GM21528 (cell line): ENCODE data around the gene LCA5L.
"Not testable (repeated sequence)": the region's sequence is repeated elsewhere in the genome, so short reads cannot be mapped to it uniquely, and the experiment has no call there.

Source experiments
- ATAC-seq: cut with Tn5 transposase; IDR thresholded peaks from one replicate; pipeline ENCODE4 v1.9.1; 2021; ENCODE audit warnings: mild to moderate bottlenecking, moderate library complexity; ENCODE audit not compliant: unreplicated experiment, low FRiP score

LCA5L gene

DNA sequence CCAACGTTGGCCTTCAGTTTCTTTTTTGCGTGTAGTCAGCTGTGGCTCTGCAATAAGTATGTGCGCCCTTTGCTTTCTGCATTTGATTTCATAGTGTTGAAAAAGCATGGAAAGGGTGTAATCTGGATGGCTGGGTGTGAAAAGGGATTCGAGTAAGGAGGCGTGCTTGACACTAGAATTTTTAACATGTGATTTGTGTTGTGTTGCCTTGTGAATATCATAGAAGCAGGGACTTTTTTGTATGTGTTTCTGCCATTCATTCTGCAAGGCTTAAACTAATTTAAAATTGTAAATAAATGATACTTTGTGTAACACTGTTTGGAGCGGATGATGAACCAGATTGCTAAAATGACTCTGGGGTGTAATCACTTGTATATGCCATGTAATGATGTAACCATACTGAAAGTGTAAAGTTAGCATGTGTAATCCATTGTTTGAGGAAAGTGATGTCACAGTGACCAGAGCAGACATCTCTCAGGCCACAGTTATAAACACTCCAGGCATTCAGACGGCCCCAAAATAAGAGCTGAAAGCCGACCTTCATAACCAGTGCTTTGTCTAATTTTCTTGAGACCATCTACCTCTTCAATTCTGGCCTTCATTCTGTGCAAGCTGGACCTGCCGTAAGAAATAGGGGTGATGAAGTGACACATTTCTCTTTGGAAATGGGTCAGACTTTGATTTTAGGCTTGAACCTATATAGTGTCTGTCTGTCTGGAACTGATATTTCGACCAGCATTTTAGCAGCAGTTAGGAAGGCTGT, 6.8 kb upstream of the LCA5L start:
- ATAC-seq: no peak

DNA sequence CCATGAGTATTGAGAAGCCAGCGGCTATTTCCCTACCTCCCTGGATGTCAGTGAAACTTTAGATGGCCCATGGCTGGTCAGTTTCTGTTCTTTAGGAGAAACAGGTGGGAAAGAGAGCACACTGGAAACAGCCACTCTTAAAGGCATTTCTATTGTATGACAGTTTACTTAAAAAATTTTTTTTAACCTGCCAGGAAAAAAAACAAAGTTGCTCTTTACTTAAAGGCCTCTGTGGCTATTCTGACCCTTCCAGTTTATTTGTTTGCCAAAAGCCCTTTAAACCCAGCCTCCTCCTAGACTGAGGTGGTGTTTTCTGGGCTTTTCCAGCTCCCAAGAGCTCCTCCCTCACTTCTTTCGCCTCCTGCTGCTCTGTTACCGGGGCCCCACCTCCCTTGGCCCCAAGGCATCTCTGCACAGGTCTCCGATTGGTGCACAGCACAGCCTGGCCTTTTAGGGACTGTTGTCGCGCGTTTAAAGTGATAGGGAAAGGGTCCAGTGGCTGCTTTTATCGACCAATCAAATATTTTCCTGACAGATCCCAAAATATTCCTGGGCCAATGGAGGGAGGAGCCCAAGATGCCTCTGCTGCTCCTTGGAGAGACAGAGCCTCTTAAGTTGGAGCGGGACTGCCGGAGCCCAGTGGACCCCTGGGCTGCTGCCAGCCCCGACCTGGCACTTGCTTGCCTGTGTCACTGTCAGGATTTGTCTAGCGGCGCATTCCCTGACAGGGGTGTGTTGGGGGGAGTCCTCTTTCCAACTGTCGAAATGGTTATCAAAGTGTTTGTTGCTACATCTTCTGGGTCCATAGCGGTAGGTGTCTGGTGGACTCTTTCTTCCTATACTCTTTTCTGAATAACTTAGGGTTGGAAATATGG, 6.0 kb upstream of the LCA5L start, which contains the start of gene SH3BGR:
Gene SH3BGR (plus strand): TSS at position 639 of the 875 bp plus-strand sequence. CDS start 127 bp downstream, at position 766.
- no peak for ATAC-seq

DNA sequence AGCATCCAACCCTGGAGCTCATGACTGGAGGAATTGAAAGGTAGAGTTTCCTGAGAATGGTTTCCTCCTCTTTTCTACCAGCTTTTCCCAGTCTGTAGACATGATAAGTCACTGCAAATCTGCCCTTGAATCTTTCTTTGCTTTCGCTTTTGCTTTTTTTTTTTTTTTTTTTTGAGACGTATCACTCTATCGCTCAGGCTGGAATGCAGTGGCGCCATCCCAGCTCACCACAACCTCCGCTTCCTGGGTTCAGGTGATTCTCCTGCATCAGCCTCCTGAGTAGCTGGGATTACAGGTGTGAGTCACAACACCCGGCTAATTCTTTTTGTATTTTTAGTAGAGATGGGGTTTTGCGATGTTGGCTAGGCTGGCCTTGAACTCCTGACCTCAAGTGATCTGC, 1.7 kb upstream of the LCA5L start:
- ATAC-seq: no peak

DNA sequence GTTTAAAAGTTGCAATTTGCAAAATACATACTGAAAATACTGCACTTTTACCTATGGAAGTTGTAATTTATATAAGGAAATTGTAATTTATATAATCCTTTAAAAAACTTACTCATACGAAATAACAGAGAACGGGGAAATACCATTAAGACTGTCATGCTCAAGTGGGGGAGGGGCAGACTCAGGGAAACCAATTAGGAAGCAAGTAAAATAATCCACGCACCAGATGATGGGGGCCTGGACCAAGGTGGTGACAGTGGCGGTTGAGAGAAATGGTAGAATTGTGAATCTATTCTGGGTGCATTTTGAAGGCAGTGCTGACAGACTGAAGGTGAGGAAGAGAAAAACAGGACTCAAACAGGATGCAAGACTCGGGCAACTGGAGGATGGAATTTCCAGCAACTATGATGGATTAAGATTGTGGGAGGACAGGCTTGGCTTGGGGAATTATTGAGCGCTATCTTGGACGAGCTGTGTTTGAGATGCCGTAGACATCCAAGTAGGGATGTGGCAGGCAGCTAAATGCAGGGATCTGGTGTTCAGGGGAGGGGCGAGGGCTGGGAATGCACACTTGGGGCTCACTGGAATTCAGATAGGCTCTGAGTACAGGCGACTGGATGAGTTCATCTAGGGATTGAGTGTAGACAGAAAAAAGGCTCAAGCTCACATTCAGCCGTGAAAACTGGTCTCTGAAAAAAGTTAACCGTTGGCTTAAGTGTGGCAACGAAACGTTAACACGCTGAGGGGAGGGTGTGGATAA, 977 bp downstream of the LCA5L start:
- ATAC-seq: no peak

DNA sequence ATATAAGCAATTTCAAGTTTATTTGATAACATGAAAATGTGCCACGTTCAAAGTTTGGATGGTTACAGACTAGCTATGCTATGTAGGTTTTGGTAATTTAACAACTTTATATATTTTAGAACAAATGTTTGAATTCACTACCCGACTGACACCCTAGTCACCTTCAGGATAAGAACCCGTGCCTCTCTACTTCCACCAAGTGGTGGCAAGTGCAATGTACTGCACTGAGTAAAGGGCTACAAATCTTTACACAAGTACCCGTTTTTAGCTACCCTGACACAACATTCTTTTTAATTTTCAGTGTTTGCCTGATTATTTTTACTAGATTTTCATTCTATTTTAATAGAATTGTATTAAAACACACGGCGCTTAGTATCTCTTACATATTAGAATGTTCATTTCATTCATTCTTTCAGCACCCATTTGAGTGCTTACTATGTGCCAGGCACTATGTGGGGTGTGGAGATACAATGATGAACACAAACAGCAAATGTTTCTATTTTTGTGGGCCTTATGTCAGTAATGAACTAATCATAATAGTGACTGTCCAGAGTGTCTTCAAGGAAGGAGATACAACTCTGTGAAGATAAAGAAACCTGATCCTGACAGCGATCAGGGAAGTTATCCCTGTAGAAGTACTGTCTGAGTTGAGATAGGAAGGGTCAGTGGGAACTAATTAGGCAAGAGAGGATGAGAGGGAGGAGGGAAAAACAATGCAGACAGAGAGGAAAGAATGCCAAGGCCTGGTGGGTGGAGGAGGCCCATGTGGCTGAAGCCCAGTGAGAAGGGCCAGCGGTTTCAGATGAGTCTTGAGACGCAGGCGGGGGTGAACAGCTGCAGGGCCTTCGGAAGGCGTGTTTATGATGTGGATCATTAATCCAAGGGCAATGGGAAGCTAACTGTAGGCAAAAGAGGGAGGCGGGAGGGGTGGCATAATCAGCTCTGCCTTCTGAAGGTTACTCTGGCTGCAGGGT, 3.8 kb downstream of the LCA5L start:
- no peak for ATAC-seq

DNA sequence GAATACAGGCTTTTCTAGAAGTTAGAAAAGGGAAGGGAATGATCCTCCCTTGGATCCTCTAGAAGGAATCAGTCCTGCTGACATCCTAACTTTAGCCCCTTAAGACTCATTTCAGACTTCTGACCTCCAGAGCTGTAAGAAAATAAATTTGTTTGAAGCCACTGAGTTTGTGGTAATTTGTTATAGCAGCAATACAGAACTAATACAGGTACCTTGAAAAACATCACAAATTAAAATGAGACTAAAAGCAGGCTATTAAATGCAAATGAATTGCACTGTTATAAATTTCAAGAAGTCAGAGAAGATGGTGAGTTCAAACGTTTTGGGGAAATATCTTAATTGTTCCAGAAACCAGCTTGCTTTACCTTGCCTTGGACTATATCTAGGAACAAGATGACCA, 6.3 kb downstream of the LCA5L start:
- ATAC-seq: no peak

DNA sequence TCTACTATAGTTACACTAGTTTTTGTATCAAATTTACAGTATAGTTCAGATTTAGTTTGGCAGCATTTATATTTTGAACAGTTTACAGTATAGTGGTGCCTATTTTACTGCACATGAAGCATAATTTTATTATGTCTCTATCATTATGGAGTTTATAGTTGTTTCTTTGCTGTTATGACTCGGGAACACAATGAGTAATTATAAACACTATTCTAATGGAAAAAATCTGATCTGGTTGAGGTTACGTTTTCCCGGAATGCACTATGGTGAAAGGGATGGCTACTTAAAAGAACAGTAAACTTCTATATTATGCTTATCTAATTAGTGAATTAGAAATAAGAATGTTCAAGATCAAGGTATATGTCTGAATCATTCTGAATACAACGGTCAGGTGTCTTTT, 10.6 kb downstream of the LCA5L start:
- ATAC-seq: no peak

DNA sequence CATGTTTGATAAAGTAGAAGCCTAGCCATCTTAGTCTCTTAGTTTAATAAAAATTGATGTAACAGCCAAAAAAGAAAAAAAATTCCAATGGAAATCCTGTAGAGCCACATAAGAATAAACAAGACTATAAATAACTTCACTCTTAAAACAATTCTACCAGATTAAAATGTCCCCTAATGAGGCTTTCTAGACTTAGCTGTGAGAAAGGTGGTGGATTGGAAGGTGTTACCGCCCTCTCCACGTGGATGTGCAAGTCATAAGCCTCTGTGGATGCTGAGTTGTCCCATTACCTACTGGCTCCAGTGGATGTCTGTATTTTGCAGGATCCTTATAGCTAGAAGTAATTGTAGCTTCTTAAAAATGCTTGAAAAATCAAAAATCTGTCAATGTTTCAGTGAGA, 14.6 kb downstream of the LCA5L start:
- no peak for ATAC-seq

DNA sequence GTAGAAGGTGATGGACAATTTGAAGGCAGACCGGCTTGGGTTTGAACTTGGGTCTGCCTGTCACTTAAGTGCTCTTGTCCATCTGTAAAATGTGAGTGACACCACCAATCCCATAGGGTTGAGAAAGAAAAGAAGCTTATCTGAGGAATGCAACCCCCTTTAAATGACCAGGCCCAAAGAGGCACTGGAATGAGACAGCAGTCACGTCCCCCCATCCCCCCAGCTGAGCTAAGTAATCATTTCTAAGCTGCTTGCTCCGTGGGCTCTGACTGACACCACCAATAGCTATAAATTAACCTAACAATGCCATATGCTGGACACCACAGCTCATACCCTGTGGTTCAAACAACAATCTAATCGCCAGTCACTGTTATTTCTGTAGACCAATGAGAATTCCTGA, 15.1 kb downstream of the LCA5L start:
- ATAC-seq: no peak

DNA sequence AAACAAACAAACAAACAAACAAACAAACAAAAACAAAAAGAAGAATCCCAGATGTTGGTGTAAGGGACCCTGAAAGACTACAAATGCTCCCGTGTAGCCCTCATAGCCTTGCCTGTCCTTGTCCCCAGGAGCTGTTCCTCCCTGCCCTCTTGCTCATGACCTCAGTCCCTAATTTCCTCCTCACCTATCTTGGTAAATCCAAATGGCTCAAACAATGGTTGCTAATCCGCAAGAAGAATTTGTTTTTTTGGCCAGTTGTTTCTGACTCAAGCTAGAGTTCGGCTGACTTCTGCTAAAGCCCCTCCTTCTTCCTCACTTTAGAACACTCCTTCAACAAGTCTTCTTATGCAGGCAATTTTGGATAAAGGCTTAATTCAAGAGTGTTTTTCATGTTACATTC, 15.6 kb downstream of the LCA5L start:
- ATAC-seq: no peak

DNA sequence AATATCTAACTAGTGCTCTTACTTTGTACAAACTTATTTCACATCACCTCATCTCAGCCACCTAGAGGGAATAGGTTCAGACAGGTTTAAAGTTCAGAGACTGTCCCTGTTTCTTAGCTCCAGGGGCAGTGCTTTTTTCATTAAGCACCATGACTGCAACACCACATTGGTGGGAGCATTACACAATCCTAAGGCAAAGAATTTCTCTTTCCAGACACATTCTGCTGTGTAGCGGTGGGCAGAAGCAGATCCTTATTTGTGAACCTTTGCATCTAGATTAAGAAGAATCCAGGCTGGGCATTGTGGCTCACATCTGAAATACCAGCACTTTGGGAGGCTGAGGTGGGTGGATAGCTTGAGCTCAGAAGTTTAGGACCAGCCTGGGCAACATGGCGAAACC, 16.1 kb downstream of the LCA5L start:
- ATAC-seq: no peak

DNA sequence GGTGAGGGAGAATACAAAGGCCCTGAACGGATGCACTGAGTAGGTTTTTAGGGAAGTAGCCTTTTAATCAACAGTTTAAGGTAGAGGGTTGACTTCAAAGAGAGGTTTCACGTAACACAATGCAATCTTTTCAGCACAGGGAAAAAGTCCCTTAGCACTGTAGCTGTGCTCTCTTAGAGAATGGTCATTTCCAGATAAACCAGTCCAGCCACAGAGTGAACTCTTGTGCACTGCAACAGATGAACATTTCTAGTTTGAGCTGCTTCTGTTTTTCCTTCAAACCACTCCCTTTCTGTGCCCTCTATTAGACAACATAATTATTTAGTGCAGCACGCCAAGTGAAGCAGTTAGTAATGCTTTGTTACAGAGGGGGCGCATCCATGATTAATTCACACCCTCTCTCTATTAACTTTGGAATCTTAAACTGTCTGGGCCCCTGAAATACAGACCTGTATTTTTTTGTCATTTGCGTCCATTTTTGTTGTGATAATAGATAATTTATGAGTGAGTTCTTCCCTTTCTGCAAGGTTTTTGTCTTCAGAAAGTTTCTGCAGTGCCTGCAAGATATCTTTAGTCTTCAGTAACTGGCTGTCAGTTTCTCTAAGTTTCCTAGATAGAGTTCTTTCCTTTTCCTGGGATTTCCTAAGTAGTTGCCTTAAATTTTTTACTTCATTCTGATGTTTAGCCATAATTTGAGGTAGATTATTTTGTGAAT, 22.9 kb downstream of the LCA5L start:
- ATAC-seq: no peak

DNA sequence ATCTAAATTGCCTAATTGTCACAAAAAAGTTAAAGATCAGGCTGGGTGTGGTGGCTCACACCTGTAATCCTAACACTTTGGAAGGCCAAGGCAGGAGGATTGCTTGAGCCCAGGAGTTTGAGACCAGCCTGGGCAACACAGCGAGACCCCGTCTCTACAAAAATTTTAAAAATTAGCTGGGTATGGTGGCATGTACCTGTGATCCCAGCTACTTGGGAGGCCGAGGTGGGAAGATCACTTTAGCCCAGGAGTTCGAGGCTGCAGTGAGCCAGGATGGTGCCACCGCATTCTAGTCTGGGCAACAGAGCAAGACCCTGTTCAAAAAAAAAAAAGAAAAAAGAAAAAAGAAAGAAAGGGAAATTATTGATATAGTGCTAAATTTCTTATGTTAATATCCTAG, 26.4 kb downstream of the LCA5L start:
- ATAC-seq: not testable (repeated sequence)

DNA sequence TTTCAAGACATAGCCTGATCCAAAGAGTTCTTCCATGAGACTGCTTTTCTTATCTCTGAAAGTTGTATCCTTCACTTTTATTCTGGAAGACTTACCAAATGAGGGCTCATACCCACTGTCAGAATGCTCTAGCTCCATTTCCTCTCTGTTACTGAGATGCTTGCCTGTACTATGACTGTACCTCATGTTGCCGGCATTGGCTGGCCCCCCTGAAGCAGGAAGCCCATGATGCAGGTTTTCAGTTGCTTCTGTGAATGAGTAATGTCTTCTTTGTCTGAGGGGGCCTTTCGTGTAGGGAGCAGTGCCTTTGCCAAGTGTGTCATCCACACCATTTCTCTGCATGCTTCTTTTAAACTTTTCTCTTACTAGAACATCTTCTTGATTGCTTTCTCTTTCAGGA, 39.5 kb downstream of the LCA5L start:
- ATAC-seq: no peak

DNA sequence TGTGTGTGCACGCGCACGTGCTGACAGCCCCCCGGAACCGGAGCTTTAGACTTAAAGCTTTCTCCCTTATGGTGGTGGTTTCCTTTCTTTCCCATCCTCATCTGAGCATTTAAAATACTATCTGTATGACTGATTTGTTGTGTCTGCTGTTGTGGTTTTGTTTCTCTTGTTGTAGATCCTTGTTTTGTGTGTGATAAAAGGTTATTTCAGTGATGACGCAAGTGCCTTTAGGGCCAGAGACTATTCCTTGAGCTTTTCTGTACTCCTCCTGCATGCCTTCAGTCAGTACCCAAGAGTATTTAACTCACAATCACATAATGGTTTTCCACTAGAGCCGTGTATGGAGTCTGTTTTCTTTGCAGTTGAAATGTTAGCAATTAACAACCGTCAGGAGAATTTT, 45.4 kb downstream of the LCA5L start:
- no peak for ATAC-seq

DNA sequence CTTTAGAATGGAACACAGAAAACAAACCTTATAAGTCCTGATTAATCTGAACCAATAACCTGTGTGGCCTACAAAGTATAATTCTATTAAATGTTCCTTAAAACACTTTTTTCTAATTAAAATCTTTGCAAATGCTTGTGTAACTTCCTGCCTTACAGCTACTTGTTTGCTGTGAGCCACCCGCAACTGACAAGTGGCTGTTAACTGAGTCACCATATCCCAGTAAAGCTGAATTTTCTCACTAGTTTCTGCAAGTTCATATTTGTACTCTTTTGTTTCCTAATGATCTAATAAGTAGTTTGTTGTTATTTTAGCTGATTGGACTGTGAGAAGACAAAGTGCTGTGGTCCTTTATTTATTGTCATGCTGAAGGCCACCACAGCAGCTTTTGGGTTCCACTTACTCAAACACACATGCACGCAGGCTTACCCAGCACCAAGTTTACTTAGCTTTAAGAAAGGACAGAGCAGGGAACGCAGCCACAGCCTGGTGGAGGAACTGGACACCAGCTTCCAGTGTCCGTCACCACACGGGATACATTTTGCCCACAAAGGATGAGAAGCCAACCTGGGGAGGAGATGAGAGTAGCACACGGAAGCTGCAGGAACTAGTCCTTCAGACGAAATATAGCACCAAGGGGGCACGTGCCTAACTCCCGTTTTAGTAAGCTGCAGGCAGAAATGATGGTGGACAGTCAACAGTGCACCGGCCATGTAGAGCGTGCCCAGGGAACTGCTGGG, 47.8 kb downstream of the LCA5L start:
- no peak for ATAC-seq

DNA sequence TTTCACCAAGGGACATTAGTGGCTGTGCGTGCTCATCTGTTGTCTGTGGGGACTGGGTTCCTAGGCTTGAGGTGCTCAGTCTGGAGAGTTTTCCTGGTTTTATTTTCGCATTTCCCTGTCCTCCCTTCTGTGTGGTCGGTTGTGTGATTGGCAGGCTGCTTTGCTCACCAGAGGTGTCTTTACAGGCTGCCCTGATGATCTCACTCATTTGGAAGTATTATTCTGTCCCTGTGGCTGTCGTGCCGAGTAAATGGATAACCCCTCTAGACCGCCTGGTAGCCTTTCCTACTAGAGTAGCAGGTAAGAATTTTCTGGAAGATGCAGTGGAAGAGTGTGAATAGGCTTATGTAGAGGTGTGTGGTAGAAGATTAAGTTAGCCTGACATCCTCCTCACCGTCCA, 52.6 kb downstream of the LCA5L start:
- no peak for ATAC-seq

DNA sequence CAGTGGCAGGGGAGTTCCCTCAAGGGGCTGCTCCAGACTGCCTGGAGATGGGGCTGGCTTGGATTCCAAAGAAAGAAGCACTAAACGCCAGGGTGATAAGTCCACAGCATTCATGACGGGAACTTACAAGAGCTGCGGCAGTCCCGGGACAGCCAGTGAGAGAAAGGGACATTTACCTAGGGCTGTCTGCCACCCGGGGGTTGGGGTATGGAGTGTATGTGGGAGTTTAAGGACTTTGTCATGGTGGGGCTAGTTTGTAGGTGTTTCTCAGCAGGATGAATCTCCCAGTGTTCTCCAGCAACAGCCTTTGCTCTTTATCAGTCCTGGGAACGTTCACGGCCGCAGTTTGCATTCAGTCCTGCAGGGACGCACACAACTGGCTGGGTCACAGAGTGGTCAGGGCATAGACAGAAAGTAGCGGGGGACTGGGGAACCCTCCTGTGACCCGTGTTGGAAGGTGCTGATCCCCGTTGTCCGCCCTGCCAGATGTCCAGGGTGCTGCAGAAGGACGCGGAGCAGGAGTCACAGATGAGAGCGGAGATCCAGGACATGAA, 55.3 kb downstream of the LCA5L start:
- no peak for ATAC-seq
